Measurements from ENCODE around the gene POTEH.
"Not testable (repeated sequence)": the region's sequence is repeated elsewhere in the genome, so short reads cannot be mapped to it uniquely, and the experiment has no call there.

DNA sequence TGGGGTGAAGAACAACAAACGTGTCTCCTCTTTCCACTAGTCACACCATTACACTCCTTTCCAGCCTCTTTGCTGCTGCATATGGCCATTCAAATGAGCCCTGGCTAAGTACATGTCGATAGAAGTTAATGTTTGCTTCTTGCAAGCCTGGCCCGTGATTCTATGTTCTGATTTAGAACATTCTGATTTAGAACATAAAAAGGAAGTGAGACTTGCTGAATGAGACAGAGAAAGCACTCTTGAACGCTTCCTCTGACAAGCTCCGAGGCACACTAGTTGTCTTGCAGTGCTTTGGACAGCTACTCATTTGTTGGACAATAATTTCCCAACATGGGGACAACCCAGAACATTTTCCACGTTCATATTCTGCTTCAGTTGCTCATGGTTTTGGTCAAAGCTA lies 5.1 kb upstream of the POTEH start:
- TF ChIP-seq, protein P1, sequence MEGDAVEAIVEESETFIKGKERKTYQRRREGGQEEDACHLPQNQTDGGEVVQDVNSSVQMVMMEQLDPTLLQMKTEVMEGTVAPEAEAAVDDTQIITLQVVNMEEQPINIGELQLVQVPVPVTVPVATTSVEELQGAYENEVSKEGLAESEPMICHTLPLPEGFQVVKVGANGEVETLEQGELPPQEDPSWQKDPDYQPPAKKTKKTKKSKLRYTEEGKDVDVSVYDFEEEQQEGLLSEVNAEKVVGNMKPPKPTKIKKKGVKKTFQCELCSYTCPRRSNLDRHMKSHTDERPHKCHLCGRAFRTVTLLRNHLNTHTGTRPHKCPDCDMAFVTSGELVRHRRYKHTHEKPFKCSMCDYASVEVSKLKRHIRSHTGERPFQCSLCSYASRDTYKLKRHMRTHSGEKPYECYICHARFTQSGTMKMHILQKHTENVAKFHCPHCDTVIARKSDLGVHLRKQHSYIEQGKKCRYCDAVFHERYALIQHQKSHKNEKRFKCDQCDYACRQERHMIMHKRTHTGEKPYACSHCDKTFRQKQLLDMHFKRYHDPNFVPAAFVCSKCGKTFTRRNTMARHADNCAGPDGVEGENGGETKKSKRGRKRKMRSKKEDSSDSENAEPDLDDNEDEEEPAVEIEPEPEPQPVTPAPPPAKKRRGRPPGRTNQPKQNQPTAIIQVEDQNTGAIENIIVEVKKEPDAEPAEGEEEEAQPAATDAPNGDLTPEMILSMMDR (IDR thresholded peaks at IDR 0.05), result not testable (repeated sequence)
- not testable (repeated sequence) for TF ChIP-seq POLR2A (IDR thresholded peaks at IDR 0.05)
